ENCODE measurements around the gene WFIKKN2.

DNA sequence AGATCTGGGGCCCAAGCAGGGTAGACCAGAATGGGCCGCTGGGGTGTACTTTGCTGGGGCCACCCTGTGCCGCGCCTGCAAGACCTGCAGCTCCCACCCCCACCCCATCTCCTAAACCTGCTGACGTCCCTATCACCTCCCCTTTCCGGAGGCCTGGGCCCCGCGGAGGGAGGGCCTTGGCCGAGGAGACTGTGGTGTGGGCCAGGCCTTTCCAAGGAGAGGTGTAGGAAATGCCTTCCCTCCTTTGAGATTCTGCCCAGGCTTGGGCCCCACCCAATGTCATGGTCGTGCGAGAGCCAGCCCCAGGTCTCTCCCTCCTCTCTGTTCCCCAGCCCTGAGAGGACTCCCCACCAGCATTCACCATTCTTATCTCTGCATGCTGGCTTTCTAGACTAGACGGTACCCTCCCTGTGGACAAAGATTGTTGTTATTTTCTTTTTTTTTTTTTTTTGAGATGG lies 3.9 kb upstream of the WFIKKN2 start:
- TF ChIP-seq CTCF (conservative IDR thresholded peaks at IDR 0.05; ENCODE audit: low read depth, low read length) (no peak), EZH2 (IDR thresholded peaks at IDR 0.05; ENCODE audit: low read length, unreplicated experiment) (no peak)

Data from PC-3 (cell line).